Measurements from ENCODE around the gene EPS15.
"Not testable (repeated sequence)": the region's sequence is repeated elsewhere in the genome, so short reads cannot be mapped to it uniquely, and the experiment has no call there.

EPS15 gene

GRCh38 chr1:51326839-51327238 lies 192.2 kb downstream of the EPS15 start:
- H3K4me3 ChIP-seq (ENCODE audit: low read length) = no peak overlapping the region
- no peak for TF ChIP-seq CTCF (conservative IDR thresholded peaks at IDR 0.05; ENCODE audit: low read depth, low read length)
- no peak for DNase-seq (ENCODE audit: low read depth)

GRCh38 chr1:51325878-51326755 lies 192.9 kb downstream of the EPS15 start:
- TF ChIP-seq CTCF (conservative IDR thresholded peaks at IDR 0.05; ENCODE audit: low read depth, low read length) = no peak
- DNase-seq (ENCODE audit: low read depth) = no peak
- no peak overlapping the region for H3K4me3 ChIP-seq (ENCODE audit: low read length)

- no peak overlapping the region for H3K4me3 ChIP-seq (ENCODE audit: low read length)
- no peak for DNase-seq (ENCODE audit: low read depth)
- TF ChIP-seq CTCF (conservative IDR thresholded peaks at IDR 0.05; ENCODE audit: low read depth, low read length) = no peak
Measured at GRCh38 chr1:51325391-51325790, 193.7 kb downstream of the EPS15 start.

GRCh38 chr1:51325011-51325385 lies 194.1 kb downstream of the EPS15 start:
- not testable (repeated sequence) for DNase-seq (ENCODE audit: low read depth); H3K4me3 ChIP-seq (ENCODE audit: low read length)

GRCh38 chr1:51324251-51325010 lies 194.6 kb downstream of the EPS15 start:
- no peak for DNase-seq (ENCODE audit: low read depth)
- no peak for TF ChIP-seq CTCF (conservative IDR thresholded peaks at IDR 0.05; ENCODE audit: low read depth, low read length)
- no peak overlapping the region for H3K4me3 ChIP-seq (ENCODE audit: low read length)

- no peak for TF ChIP-seq CTCF (conservative IDR thresholded peaks at IDR 0.05; ENCODE audit: low read depth, low read length)
- no peak overlapping the region for H3K4me3 ChIP-seq (ENCODE audit: low read length)
- no peak for DNase-seq (ENCODE audit: low read depth)
Measured at GRCh38 chr1:51323778-51324177, 195.3 kb downstream of the EPS15 start.

GRCh38 chr1:51322417-51323101 lies 196.5 kb downstream of the EPS15 start:
- no peak overlapping the region for H3K4me3 ChIP-seq (ENCODE audit: low read length)
- no peak for DNase-seq (ENCODE audit: low read depth)
- no peak for TF ChIP-seq CTCF (conservative IDR thresholded peaks at IDR 0.05; ENCODE audit: low read depth, low read length)

All from retinal pigment epithelial cell (primary cell).